ENCODE data around the gene MYO1D.

- TF ChIP-seq EZH2 (IDR thresholded peaks at IDR 0.05; ENCODE audit: borderline replicate concordance, insufficient read depth, low read depth, low read length, poor library complexity, severe bottlenecking) (no peak), CTCF (IDR thresholded peaks at IDR 0.05) (no peak)
These were observed 105.5 kb downstream of the MYO1D start for GRCh38 chr17:32771396-32771795.
